H1 (cell line): ENCODE results near the gene CMBL. TPM values are rescaled to one million over a fixed set of nuclear protein-coding genes. Genes with fewer than 3 reads are reported as not detected.

Experiments used
- BCL11A ChIP-seq, 2 experiments: IDR thresholded peaks; one replicate each; pipeline ENCODE4 v1.6.1; 2011; ENCODE audit warnings: low read depth in 2 of 2, low read length in 2 of 2, mild to moderate bottlenecking in 2 of 2
- CHD7 ChIP-seq: fragments of 300-600 bp; sonication (generic); IDR thresholded peaks from 2 replicates; pipeline ENCODE4 v1.7.1; 2012; ENCODE audit warnings: low read length, moderate library complexity, mild to moderate bottlenecking, inconsistent platforms; ENCODE audit not compliant: insufficient replicate concordance
- FOSL1 ChIP-seq: IDR thresholded peaks from 2 replicates; pipeline ENCODE4 v1.6.1; 2011; ENCODE audit warnings: mild to moderate bottlenecking, low read depth, low read length, moderate library complexity; ENCODE audit not compliant: insufficient read depth
- KDM4A ChIP-seq: IDR thresholded peaks from one replicate; pipeline ENCODE4 v1.7.1; 2012; ENCODE audit warnings: low read depth, mild to moderate bottlenecking, moderate library complexity, low read length, inconsistent platforms; ENCODE audit not compliant: severe bottlenecking
- POLR2A ChIP-seq, 2 experiments: IDR thresholded peaks; 1 replicate in 1 of 2; 2 replicates in 1 of 2; pipeline ENCODE4 v1.6.1; 2011; ENCODE audit warnings: low read depth in 2 of 2, low read length in 2 of 2, mild to moderate bottlenecking in 2 of 2; ENCODE audit errors: control extremely low read depth in 1 of 2
- RBBP5 ChIP-seq: IDR thresholded peaks from 2 replicates; pipeline ENCODE4 v1.7.1; 2012; ENCODE audit warnings: low read depth, mild to moderate bottlenecking, inconsistent platforms, low read length, moderate library complexity, borderline replicate concordance
- RNF2 ChIP-seq: fragments of 200-900, 300-1000 bp; sonication (generic); IDR thresholded peaks from 2 replicates; pipeline ENCODE4 v1.7.1; 2016; ENCODE audit warnings: borderline replicate concordance, low read depth, mild to moderate bottlenecking, antibody characterized with exemption, low read length; ENCODE audit not compliant: poor library complexity, severe bottlenecking; ENCODE audit errors: missing control alignments
- SAP30 ChIP-seq: fragments of 300-600 bp; sonication (generic); IDR thresholded peaks from 2 replicates; pipeline ENCODE4 v1.7.1; 2012; ENCODE audit warnings: low read length, moderate library complexity, mild to moderate bottlenecking, inconsistent platforms; ENCODE audit not compliant: insufficient read depth, insufficient replicate concordance
- SIRT6 ChIP-seq: IDR thresholded peaks from one replicate; pipeline ENCODE4 v1.7.1; 2012; ENCODE audit warnings: low read length, inconsistent platforms
- SUZ12 ChIP-seq: fragments of 200-600 bp; sonication (generic); IDR thresholded peaks from 2 replicates; pipeline ENCODE4 v1.6.1; 2012; ENCODE audit warnings: mild to moderate bottlenecking, inconsistent platforms, low read length, moderate library complexity, mixed read lengths
- polyA plus RNA-seq, 7 experiments: library from polyadenylated mRNA; depleted of rRNA in 3 of 7; stranded (reverse) in 5 of 7; unstranded in 2 of 7; fragments of >200 nt in 5 of 7; fragments of 200-250 nt in 2 of 7; gene quantifications; 1 replicate in 5 of 7; 2 replicates in 1 of 7; 4 replicates in 1 of 7; pipeline versions ENCODE4 v1.2.1 to v1.2.3, GENCODE V29; 2011 to 2013; ENCODE audit warnings: missing spikeins in 2 of 7, mixed read lengths in 2 of 7
- total RNA-seq: library from RNA; stranded (reverse); fragmentation: NEBNext Ultra II Directional; extraction: Animal tissue kit (Norgen Biotek cat#: 25700); gene quantifications from 2 replicates; pipeline ENCODE4 v1.2.1, GENCODE V29; 2021

Gene CMBL
- total and polyA plus RNA-seq, 2 of the 8 experiments (the other 6 are each of a cell fraction or from before 2014, with no cell fraction given), result 27.9 to 32.1 TPM

- TF ChIP-seq CHD7 (no peak), SAP30 (no peak), BCL11A (IDR thresholded peaks at IDR 0.05; ENCODE audit: low read depth in 2 of 2, low read length in 2 of 2) (no peak), POLR2A (IDR thresholded peaks at IDR 0.05; ENCODE audit: control extremely low read depth in 1 of 2, low read depth in 2 of 2, low read length in 2 of 2) (no peak), FOSL1 (no peak), SIRT6 (no peak), RNF2 (no peak), SUZ12 (no peak), RBBP5 (no peak), KDM4A (no peak)
These were observed 22.2 kb upstream of the CMBL start (continued) for GRCh38 chr5:10329820-10330481.
